22Rv1 (cell line): ENCODE measurements around the gene CDK14.

ENCODE experiments used
- H3K27ac ChIP-seq: fragments of 450-650 bp; 2 replicates; pipeline ENCODE4 v1.5.1; 2017
- ZFX ChIP-seq: fragments of 450-650 bp; IDR thresholded peaks from 2 replicates; pipeline ENCODE4 v1.6.1; 2017; ENCODE audit warnings: antibody characterized with exemption, borderline replicate concordance
- TF ChIP-seq, protein P1 (sequence below): fragments of 450-650 bp; IDR thresholded peaks from 2 replicates; pipeline ENCODE4 v1.5.1; 2017; ENCODE audit warnings: mild to moderate bottlenecking

The CDK14 gene

DNA sequence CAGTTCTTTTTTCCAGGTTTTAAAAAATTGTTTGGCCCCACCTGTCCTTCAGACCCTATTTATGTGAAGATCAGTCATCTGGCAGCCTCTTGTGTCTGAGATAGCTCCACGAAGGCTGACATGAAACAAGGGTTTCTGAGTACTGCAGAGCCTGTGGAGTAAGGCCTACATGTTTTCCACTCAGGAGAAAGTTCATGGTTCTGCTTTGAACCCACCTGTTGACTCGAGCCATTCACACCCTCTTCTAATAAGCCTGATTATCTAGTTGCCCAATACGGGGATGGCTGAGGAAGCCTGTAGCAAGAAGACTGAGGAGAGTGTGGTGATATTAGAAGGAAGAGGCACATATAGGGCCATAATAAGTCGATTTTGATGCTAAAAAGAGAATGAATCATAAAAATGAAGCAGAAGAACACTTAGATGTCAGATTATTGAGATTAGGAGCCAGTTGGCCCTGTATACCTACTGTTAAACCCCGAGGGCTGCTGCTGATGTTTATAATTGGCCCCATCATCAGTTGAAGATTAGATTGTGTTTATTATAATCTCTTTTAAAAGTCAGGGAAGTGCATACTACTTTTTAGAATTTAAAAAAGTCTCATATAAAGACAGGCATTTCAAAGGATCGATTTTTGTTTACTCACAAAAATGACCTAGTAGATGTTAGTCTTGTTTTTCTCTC is 109.4 kb downstream of the CDK14 start:
- TF ChIP-seq ZFX: no peak
- TF ChIP-seq, protein P1, sequence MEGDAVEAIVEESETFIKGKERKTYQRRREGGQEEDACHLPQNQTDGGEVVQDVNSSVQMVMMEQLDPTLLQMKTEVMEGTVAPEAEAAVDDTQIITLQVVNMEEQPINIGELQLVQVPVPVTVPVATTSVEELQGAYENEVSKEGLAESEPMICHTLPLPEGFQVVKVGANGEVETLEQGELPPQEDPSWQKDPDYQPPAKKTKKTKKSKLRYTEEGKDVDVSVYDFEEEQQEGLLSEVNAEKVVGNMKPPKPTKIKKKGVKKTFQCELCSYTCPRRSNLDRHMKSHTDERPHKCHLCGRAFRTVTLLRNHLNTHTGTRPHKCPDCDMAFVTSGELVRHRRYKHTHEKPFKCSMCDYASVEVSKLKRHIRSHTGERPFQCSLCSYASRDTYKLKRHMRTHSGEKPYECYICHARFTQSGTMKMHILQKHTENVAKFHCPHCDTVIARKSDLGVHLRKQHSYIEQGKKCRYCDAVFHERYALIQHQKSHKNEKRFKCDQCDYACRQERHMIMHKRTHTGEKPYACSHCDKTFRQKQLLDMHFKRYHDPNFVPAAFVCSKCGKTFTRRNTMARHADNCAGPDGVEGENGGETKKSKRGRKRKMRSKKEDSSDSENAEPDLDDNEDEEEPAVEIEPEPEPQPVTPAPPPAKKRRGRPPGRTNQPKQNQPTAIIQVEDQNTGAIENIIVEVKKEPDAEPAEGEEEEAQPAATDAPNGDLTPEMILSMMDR: no peak
- H3K27ac ChIP-seq: peak overlapping the region; percentile 87

DNA sequence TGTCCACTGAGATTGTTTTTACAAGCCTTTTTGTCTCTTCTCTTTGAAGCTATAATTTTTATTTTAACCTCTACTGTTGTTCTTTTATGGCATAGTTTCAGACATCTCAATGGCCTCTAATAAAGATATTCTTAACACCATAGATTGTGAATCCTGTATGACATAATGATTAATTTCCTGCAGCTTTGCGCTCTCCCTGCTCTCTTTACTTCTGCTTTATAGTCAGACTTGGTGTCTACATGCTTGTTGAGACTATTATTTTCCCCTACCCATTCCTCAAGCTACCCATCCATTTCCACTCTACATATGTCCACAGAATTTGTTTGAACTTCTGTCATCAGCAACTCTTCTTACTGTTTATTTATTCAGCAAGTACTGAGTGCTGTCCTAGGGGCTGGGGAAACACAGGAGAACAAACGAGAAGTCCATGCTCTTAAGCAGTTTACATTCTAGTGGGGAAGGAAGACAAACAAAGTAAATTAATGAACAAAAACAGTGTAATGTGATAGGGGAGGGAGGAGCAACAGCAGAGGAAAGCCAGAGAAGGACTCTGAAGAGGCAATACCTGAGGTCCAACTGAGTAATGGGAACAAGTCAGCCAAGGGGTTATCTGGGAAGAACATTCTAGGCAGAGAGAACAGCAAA is 110.1 kb downstream of the CDK14 start:
- H3K27ac ChIP-seq: peak overlapping the region; percentile 87
- TF ChIP-seq ZFX: no peak
- TF ChIP-seq, protein P1: no peak

DNA sequence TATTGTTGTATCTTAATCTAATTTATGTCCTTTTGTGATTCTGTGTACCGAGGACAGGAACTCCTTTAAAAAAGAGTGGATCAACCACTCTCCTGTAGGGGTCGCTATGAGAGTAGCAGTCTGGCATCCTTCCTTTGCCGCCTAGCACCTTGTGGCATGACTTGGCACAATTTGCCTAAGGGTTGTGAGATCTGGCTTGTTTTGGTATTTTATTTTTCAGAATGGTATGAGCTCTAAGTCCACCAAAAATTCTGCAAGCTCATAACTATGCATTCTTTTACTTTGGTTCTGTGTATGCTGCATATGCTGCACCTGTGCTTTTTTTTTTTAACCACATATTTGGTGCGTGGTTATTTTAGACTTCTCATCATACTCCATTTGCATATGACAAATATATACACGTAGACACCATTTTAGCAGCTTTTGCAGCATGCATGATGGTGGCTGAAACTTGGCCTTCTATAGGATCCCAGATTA is 112.8 kb downstream of the CDK14 start:
- TF ChIP-seq, protein P1: peak; percentile 91
- no peak for TF ChIP-seq ZFX
- peak overlapping the region; percentile 61 for H3K27ac ChIP-seq

DNA sequence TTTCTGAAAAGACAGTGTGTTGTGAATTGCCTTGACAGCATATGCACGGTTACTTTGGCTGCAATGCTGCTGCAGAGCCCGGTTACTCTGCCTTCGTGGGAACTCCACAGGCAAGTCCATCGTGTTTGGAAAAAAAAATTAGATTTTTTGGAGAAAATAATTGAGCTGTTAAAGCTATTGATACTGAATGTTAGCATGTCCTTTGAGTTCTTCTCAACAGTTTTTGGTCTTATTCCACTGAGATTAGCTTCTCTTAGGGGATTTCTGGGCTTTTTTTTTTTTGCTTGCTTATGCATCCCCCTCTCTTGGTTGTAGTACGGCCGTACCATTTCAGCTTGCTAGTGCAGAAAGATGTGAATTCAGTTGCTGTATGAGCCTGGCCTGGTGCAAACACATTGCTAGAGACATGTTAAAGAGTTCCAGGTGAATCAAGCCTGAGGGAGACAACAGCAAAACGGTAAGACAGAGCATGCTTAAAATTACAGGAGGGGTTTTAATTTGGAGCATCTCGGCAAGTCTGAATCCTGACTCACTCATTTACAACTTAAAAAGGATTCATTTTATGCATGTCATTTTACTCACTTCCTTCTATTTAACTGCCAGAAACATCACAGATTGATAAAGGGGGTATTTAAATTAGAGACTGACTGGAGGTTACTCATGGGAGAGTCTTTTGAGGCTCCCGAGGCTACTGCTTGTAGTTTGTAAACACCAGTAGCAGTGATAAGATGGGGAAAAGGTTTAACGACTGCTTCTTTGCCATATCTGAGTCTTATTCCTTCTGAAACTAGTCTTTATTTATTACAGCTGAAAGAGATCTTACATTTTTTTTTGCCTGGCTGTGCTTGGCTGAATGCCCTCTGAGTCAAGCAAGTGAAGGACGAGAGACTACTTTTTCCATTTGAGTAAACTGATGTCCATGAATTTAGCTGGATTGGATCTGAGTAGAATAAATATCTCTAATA is 113.7 kb downstream of the CDK14 start:
- TF ChIP-seq ZFX: no peak
- H3K27ac ChIP-seq: peak overlapping the region; percentile 61

DNA sequence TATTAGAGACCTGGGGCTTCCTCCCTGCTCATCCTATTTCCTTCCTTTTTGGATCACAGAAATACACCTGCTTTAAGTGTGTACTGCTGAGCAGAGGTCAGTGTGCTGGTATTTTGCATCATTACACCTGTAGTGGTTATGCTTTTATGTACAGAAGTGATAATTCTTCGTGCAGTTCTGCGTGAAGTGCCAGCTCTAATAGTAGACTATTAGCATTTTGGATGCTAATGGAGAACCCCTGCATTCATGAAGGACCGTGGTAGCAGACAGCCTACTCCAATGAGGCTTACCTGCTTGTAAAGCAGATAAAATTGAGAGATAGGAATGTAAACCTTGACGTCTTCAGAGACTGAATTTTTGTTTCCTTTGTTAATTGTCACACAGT is 114.3 kb downstream of the CDK14 start:
- TF ChIP-seq, protein P1: no peak
- no peak for TF ChIP-seq ZFX
- H3K27ac ChIP-seq: peak overlapping the region; percentile 61

DNA sequence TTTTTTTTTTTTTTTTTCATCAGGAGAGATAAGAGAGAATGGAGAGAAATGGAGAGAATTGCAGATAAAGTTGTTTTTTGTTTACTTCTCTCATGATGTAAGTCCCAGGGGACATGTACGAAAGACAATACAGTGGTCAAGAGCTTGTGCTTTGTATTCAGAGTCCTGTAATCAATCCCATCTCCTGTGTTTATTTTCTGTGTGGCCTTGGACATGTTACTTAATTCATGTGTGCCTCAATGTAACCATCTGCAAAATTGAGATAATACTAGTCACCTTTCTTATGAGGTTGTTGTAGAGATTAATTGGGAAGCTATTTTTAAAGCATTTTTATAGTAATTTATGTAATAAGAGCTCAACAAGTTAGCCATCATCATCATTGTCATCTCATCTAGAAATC is 117.5 kb downstream of the CDK14 start:
- H3K27ac ChIP-seq: no peak overlapping the region
- TF ChIP-seq ZFX: no peak
- TF ChIP-seq, protein P1: no peak

DNA sequence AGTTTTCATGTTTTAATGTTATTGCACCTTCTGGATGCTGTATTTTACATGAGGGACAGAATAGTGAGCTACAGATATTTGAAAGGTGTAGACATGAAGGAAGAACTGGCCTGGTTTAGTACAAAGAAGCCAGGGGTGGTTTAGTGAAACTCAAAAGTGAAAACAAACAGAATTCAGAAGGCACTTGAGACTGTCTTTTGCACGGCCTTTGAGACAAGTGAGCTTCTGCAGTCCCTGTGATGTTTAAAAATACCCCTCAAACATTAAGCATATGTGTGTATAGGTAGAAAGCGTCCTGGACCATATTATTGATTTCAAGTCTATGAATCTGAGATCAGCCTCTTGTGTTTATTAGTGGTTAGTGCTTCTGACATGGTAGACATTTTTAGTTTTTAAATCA is 118.9 kb downstream of the CDK14 start:
- no peak overlapping the region for H3K27ac ChIP-seq
- no peak for TF ChIP-seq ZFX
- TF ChIP-seq, protein P1: no peak
